KG1 (cell line): ENCODE data around the gene COA5.

Experiments used
- DNase-seq: peaks from one replicate; lab custom pipeline; 2025; lab: John Stamatoyannopoulos, UW

Gene COA5

DNA sequence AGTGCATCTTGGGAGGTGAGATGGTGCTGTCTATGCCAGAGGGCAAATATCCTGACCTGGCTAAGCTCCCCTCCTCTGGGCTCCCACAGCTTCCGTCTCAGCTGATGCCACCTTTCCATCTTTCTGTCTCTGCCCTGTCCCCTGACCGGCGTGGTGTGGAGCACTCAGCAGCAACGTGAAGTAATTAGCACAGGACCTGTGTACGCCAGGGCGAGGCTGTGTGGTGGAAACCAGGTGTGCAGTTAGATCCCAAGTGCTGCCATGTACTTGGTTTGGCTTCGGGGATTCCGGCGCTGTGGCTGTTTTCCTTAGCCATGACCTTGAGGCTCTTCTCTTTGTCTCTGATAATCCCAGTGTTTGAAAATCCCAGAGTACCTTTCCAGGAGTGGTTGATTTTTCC, 36.5 kb downstream of the COA5 start:
- no peak for DNase-seq

DNA sequence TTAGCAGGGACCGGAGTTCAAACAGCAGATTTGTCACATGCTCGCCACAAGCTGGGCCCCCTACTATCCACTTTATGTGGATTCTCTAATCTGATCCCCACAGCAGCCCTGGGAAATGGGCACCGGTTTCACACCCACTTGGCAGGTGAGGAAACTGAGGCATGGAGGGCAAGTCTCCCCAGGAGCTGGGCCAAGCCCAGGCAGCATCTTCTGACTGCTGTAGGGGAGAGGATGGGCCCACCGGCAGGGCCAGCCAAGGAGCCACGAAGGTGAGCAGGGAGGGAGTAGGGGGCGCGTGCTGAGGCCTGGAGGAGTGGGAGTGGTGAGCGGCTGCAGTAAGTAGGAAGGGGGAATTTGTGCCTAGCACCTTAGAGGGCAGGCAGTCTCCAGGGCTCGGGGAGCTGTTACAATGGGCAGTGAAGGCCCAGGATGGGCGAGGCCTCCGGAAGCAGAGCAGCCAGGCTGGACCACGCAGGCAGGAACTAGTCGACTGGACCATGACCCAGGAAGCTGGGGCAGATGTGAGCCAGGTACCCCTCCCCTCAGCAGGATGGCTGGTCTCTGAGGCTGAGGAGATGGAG, 37.1 kb downstream of the COA5 start:
- no peak for DNase-seq

DNA sequence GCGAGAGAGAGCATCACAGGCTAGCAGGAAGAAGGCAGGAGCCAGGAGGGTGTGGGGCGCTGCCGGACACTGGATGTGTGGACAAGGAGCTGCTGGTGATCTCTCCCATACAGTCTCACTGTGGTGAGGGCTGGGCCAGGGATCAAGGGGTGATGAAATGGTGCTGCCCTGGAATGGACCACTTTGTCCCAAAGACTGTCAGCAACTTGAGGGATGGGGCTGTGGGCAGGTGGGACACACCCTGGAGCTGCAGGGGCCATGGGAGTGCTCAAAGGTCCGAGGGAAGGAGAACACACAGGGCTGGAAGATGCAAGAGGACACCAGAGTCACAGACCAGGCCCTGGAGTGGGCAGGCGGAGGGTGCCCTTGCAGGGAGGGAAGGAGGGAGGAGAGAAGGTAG, 38.0 kb downstream of the COA5 start:
- no peak for DNase-seq

DNA sequence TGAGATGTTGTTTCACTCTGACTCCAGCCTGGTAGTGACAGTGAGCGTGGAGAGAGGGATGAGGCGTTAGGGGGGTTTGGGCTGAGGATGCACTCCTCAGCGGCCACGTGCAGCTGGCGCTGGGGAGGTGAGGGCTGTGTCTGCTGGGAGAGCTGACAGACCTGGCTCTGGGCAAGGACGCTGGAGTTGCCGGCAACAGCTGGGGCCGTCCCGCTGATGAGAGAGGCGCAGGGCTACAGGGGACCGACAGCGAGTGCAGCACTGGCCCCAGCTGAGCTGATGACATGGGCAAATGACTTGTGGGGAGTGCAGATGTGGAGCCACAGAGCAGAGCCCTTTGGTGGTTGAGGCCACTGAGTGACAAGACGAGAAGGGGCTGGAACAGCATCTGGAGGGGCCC, 38.4 kb downstream of the COA5 start:
- no peak for DNase-seq

DNA sequence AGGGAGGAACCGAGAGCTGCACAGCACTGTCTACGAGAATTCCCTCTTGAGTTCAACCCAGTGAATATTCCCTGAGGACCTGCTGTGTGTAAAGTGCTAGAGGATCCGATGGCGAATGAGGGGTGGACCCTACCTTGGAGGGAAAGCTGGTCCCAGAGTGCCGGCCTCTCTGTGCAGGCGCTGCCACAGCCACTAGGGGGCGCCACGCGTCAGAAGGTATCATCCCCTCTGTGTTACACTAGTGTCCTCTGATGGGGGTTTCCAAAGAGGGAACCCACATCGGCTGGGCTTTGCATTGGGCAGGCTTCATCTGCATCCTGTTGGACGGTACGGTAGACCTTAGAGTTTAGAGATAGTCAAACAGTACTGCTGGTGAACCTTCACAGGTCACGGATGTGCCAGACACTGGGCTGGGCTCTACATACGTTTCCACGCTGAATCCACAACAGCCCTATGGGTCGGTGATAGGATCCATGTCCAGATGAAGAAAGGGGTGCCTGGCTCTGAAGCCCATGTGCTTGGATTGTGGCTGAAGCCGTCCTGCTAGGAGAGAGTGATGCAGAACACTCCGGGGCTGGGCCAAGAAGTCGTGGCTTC, 39.0 kb downstream of the COA5 start:
- no peak for DNase-seq

DNA sequence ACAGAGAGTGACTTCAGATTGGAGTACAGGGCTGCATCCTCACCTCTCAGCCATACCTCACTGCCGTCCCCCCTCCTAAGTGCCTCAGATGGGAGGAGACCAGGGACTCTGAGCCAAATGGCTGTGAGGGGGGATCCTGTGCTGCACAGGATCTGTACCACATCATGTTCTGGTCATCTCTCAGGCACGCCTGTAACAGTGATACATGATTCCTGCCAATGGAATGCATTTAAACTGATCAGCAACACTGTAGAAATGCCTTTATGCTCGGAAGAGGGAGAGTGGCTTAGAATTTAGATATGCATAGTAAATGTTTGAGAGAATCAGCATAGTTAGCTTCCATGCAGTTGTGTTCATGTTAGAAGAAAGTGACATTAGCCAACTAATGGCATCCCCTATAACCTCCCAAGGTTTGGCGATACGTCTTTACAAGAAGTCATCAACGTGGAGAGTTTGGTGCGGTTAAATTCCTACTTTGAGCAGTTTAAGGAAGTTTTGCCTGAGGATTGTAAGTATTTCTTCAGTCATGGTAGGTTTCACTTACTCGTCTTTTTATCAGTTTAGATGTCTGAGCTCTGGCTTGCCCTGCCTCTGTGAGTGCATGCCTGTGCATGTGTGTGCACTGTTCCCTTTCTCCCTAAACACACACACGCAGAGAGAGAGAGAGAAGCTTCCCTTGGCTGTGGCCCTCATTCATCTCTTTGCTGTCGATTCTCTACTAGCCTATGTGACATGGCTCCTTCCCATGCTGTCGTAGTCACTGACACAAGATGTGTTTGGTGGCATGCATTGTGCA, 40.0 kb downstream of the COA5 start:
- DNase-seq, result no peak

- DNase-seq, result no peak
Observed at GRCh38 chr2:98565941-98566340, 42.4 kb downstream of the COA5 start.

DNA sequence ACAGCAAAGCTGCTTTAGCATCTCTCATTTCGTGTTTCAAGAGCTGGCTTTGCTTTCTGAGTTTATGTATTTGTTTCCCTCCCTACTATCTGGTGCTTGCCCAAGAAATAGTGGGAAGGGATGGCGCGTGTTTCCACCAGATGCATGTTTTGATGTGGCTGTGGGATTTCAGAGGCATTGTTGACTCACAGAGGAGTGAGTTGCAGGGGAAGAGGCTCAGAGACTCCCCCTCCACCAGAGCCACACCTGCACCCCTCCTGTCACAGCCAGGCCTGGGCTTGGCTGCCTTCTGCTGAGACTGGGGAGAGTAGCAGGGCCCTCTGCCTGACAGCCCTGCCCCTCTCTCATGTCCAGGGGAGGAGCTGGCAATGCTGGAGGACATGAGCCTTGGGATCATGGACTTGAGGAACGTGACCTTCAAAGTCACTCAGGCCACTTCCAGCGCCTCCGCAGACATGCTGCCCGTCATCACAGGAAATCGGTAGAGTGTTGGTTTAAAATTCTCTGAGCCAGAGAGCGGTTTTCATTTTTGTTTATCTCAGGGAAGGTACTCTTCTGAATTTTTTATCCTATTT, 42.9 kb downstream of the COA5 start:
- no peak for DNase-seq

- no peak for DNase-seq
Observed at GRCh38 chr2:98564541-98565132, 43.7 kb downstream of the COA5 start.

GRCh38 chr2:98563394-98563793, 44.9 kb downstream of the COA5 start:
- no peak for DNase-seq

DNA sequence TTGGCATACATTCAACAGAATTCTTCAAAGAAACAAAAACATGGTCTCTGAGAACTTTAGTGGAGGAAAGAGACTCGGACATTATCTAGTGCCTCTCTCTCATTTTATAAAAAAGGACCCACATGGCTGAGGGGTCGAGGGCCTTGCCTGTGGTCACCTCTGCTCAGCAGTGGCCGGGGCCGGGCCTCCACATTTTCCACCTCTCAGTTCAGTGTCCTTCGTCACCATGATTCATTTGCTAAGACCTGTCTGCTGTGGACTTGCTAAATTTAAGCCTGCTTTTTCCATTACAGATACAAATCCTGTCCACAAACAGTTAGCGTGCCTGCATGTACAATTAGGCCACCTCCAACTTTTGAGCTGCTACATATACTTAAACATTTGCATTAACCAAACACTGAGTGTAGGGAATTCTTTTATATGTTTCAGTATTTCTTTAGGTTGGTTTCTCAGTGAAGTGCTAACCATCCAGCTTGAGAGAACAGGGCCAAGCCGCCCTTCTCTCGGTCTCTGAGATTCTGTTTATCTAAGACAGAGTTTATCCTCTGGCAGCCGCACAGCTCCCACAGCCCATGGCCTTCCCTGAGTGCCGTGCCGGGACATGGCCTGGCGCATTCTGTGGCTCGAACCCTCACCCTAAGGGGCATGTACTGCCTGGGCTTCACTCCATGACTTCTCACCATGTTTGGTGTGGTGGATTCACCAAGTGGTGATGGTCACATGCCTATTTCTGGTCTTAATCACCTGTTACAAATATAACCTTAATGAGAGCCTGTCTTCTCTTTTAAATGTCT, 46.2 kb downstream of the COA5 start:
- no peak for DNase-seq

DNA sequence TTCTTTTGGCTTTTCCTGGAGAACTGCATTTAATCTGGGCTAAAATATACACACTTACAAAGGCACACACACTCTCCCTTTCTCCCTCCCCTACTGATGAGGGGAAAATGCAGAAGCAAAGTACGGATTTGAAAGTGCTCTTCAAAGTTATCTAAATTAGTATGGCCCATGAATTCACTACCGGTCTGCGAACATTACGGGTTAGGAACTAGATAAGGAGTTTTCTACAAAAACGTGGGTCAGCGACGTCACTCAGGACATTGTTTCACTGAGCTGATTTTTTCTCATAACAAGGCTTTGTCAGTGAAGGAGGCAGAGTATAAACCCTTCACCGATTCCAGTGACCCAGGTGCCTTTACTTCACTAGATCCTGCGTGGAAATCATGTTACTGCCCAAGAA, 47.3 kb downstream of the COA5 start:
- no peak for DNase-seq

- no peak for DNase-seq
Observed at GRCh38 chr2:98560256-98560771, 48.0 kb downstream of the COA5 start.

GRCh38 chr2:98559581-98559980, 48.7 kb downstream of the COA5 start:
- no peak for DNase-seq

GRCh38 chr2:98558852-98559530, 49.3 kb downstream of the COA5 start:
- no peak for DNase-seq

- no peak for DNase-seq
Observed at GRCh38 chr2:98556344-98557033, 51.8 kb downstream of the COA5 start.

- no peak for DNase-seq
Observed at GRCh38 chr2:98555696-98556095, 52.6 kb downstream of the COA5 start.

DNA sequence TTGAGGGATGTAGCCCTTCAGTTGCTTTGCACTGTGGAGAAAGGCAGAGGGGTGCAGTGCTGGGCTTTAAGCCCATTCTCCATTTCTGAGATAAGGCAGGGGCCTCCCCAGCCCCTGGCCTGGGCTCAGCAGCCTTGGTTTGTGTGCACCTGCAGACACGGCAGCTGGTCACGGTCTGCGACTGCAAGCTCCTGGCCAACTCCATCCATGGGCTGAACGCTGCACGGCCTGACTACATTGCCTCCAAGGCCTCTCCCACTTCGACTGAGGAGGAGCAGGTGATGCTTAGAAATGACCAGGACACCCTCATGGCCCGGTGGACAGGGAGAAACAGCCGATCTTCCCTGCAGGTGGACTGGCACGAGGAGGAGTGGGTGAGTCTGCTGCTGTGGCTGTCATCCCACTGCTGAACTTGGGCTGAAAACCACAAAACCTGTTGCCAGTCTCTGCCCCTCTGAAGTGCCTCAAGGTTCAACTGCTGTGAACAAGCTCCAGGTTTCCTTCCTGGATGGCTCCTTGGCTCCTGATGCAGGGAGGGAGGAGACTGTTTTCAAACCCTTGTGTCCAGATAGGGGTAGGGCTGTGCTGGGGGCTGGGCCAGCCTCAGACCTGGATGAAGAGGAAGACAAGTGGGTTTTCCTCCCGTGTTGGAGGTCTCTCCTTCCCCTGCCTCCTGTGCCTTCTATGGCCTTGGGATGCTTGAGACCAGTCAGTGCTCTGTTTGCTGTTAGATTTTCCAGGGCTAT, 54.0 kb downstream of the COA5 start:
- DNase-seq, result no peak

GRCh38 chr2:98552499-98553179, 55.7 kb downstream of the COA5 start:
- no peak for DNase-seq
